Endothelial cell of umbilical vein (primary cell): ENCODE data around the gene KIAA1755. TPM values are rescaled to one million over a fixed set of nuclear protein-coding genes. Genes with fewer than 3 reads are reported as not detected.

Experiments used
- BruUV-seq: library from RNA; stranded (reverse); fragments of 400-500 nt; replicated peaks from 2 replicates; lab custom pipeline; 2021; lab: Mats Ljungman, UMichigan
- CTCF ChIA-PET: fragments of 300-600, 350-600 bp; sonication (Branson Sonifier 250); formaldehyde crosslinking; loops from one replicate; lab custom pipeline; 2021; ENCODE audit warnings: antibody characterized with exemption, inconsistent platforms; lab: Charles Lee
- POLR2A ChIA-PET: fragments of 300-600, 350-600 bp; sonication (Branson Sonifier 250); formaldehyde crosslinking; loops from one replicate; lab custom pipeline; 2021; ENCODE audit warnings: antibody characterized with exemption, inconsistent platforms; lab: Charles Lee
- DNase-seq: peaks from one replicate; pipeline ENCODE4 v3.0.0-alpha.2; 2011; ENCODE audit warnings: low read depth, low spot score
- FAIRE-seq: peaks from 2 replicates; lab custom pipeline; 2011; peaks lifted over from hg19 to GRCh38; lab: Jason Lieb, UNC
- H2AFZ ChIP-seq: 2 replicates; pipeline ENCODE4 v1.6.0; 2012; ENCODE audit warnings: low read depth, low read length, control low read depth, inconsistent platforms
- H3K27ac ChIP-seq: 2 replicates; pipeline ENCODE4 v1.5.1; 2011; ENCODE audit warnings: low read depth, mild to moderate bottlenecking, control low read depth, low read length, moderate library complexity; ENCODE audit not compliant: insufficient read depth
- H3K27me3 ChIP-seq, 2 experiments: 2 replicates each; pipeline versions ENCODE4 v1.6.0 to v1.6.1; 2011; ENCODE audit warnings: low read length in 2 of 2, mixed read lengths in 1 of 2; ENCODE audit not compliant: control insufficient read depth in 2 of 2, insufficient read depth in 2 of 2
- H3K36me3 ChIP-seq, 2 experiments: 2 replicates in 1 of 2; 3 replicates in 1 of 2; pipeline ENCODE4 v1.5.1; 2011; ENCODE audit warnings: low read length in 2 of 2, mild to moderate bottlenecking in 1 of 2, moderate library complexity in 1 of 2; ENCODE audit not compliant: control insufficient read depth in 2 of 2, insufficient read depth in 2 of 2; ENCODE audit errors: extremely low read depth in 1 of 2
- H3K4me1 ChIP-seq: 3 replicates; pipeline ENCODE4 v1.5.1; 2011; ENCODE audit warnings: mild to moderate bottlenecking, low read length; ENCODE audit not compliant: control insufficient read depth, insufficient read depth; ENCODE audit errors: extremely low read depth
- H3K4me2 ChIP-seq: 2 replicates; pipeline ENCODE4 v1.6.1; 2011; ENCODE audit warnings: low read length, control low read depth, mixed read lengths; ENCODE audit not compliant: insufficient read depth
- H3K4me3 ChIP-seq, 3 experiments: fragments of 200-600 bp in 1 of 3; sonication (generic), shearing (Covaris generic) in 1 of 3; replicated peaks in 1 of 3; 2 replicates each; pipeline ENCODE4 v1.5.1; 2011 to 2016; ENCODE audit warnings: control low read depth in 3 of 3, low read length in 3 of 3, mild to moderate bottlenecking in 2 of 3, inconsistent platforms in 1 of 3, low read depth in 1 of 3, moderate library complexity in 1 of 3; ENCODE audit not compliant: insufficient read depth in 1 of 3
- H3K79me2 ChIP-seq: 2 replicates; pipeline ENCODE4 v1.6.0; 2012; ENCODE audit warnings: low read length, inconsistent platforms; ENCODE audit not compliant: control insufficient read depth, insufficient read depth
- H3K9ac ChIP-seq: replicated peaks from 2 replicates; pipeline ENCODE3; 2011; ENCODE audit warnings: low read length, control low read depth; ENCODE audit not compliant: insufficient read depth; ENCODE audit errors: extremely low read depth
- H3K9me1 ChIP-seq: replicated peaks from 3 replicates; pipeline ENCODE4 v1.6.0; 2011; ENCODE audit warnings: mild to moderate bottlenecking, low read length; ENCODE audit not compliant: control insufficient read depth, insufficient read depth; ENCODE audit errors: extremely low read depth
- H3K9me3 ChIP-seq: replicated peaks from 2 replicates; pipeline ENCODE4 v1.5.1; 2012; ENCODE audit warnings: low read length, inconsistent platforms; ENCODE audit not compliant: control insufficient read depth, insufficient read depth
- H4K20me1 ChIP-seq: replicated peaks from 2 replicates; pipeline ENCODE3; 2011; ENCODE audit warnings: mild to moderate bottlenecking, low read length; ENCODE audit not compliant: control insufficient read depth, insufficient read depth; ENCODE audit errors: extremely low read depth
- CTCF ChIP-seq, 2 donors: IDR thresholded peaks; 1 replicate in 1 of 2; 2 replicates in 1 of 2; pipeline ENCODE4 v1.5.1; 2011; ENCODE audit warnings: low read length in 2 of 2, mild to moderate bottlenecking in 2 of 2, moderate library complexity in 2 of 2, control low read depth in 1 of 2, inconsistent platforms in 1 of 2, low read depth in 1 of 2; ENCODE audit not compliant: insufficient read depth in 1 of 2; ENCODE audit errors: extremely low read depth in 1 of 2
- FOS ChIP-seq: IDR thresholded peaks from 2 replicates; pipeline ENCODE4 v1.6.1; 2011; ENCODE audit warnings: mild to moderate bottlenecking, low read length, moderate library complexity, borderline replicate concordance; ENCODE audit not compliant: insufficient read depth
- POLR2AphosphoS5 ChIP-seq: IDR thresholded peaks from 2 replicates; pipeline ENCODE4 v1.6.1; 2012; ENCODE audit warnings: low read depth, mild to moderate bottlenecking, control low read depth, low read length, moderate library complexity; ENCODE audit not compliant: insufficient read depth
- dilution Hi-C: fragments of 300-500 bp; cut with MboI; formaldehyde crosslinking; loops from one replicate; pipeline ENCODE4 v1.15.0; 2019; ENCODE audit warnings: low sequenced_read_pairs; ENCODE audit not compliant: extremely low pct_ligation_motif_present
- intact Hi-C: fragments of 100-400 bp; cut with micrococcal nuclease; formaldehyde crosslinking; loops from one replicate; pipeline ENCODE4 v1.10.0; 2022
- polyA plus RNA-seq, 4 experiments: library from polyadenylated mRNA; depleted of rRNA in 3 of 4; stranded (reverse) in 3 of 4; unstranded in 1 of 4; fragments of >200 nt; gene quantifications; 2 replicates each; pipeline versions ENCODE4 v1.2.1 to v1.2.3, GENCODE V29; 2011 to 2012; ENCODE audit warnings: missing spikeins in 1 of 4
- total RNA-seq: library from RNA; stranded (reverse); gene quantifications from 2 replicates; pipeline ENCODE4 v1.2.3, GENCODE V29; 2021

The KIAA1755 gene
- total and polyA plus RNA-seq, 2 donors (not counting 3 experiments of a cell fraction or from before 2014, with no cell fraction given): 0.36 to 0.51 TPM

- no peaks in the 10 kb centered on the region for H3K36me3 ChIP-seq
- POLR2A ChIA-PET: no interaction called here
- H3K27me3 ChIP-seq: no peaks in the 10 kb centered on the region
- dilution Hi-C loops (no loop called here), intact Hi-C loops (no loop called here)
- peak overlapping the region; percentile 65 for H2AFZ ChIP-seq
- H4K20me1 ChIP-seq: no peaks in the 10 kb centered on the region
- no peaks in the 10 kb centered on the region for H3K79me2 ChIP-seq
- TF ChIP-seq POLR2AphosphoS5 (peak; percentile 61), CTCF (IDR thresholded peaks at IDR 0.05; ENCODE audit: extremely low read depth in 1 of 2, insufficient read depth in 1 of 2, low read depth in 1 of 2, low read length in 2 of 2) (no peak), FOS (peak; percentile 74)
- no peak overlapping the region for H3K4me3 ChIP-seq
- no peak overlapping the region for H3K27ac ChIP-seq
- H3K9ac ChIP-seq: no peak overlapping the region
- peaks cover 31% of the 10 kb centered on the region for H3K4me1 ChIP-seq
- FAIRE-seq (peak; percentile 74), DNase-seq (peak; percentile 71)
- peak overlapping the region; percentile 47 for H3K4me2 ChIP-seq
- CTCF ChIA-PET: interaction anchor here (0.7 to 8.8 kb wide), 15 partner anchors 11 to 235 kb away, joined by 3 to 156 read pairs (median 4); no protein-coding TSS in a partner anchor
- H3K9me1 ChIP-seq: no peaks in the 10 kb centered on the region
- H3K9me3 ChIP-seq: no peaks in the 10 kb centered on the region
- no TSS peak for BruUV-seq
Observed at GRCh38 chr20:38173237-38174156, 87.0 kb downstream of the KIAA1755 start.
